GM12878 (cell line): ENCODE results near the gene PHKB.

ENCODE experiments used
- EP300 ChIP-seq, 2 experiments: fragments of 150-350 bp in 1 of 2; IDR thresholded peaks; 2 replicates each; pipeline ENCODE4 v1.6.1; 2011 to 2012; ENCODE audit warnings: low read depth in 2 of 2, low read length in 2 of 2, borderline replicate concordance in 1 of 2, improper control_type of control experiment in 1 of 2, inconsistent platforms in 1 of 2; ENCODE audit not compliant: control insufficient read depth in 1 of 2
- EZH2 ChIP-seq: IDR thresholded peaks from 2 replicates; pipeline ENCODE4 v1.6.1; 2012; ENCODE audit warnings: low read depth, mild to moderate bottlenecking, control low read depth, inconsistent platforms, low read length, borderline replicate concordance; ENCODE audit not compliant: control insufficient read depth
- POLR2A ChIP-seq: IDR thresholded peaks from 2 replicates; pipeline ENCODE4 v1.6.1; 2011; ENCODE audit warnings: low read depth, mild to moderate bottlenecking, low read length
- POLR2AphosphoS5 ChIP-seq: IDR thresholded peaks from 2 replicates; pipeline ENCODE4 v1.6.1; 2011; ENCODE audit warnings: mild to moderate bottlenecking, low read length, inconsistent platforms
- TAF1 ChIP-seq: IDR thresholded peaks from 2 replicates; pipeline ENCODE4 v1.6.1; 2011; ENCODE audit warnings: mild to moderate bottlenecking, low read depth, low read length, borderline replicate concordance
- WRNIP1 ChIP-seq: IDR thresholded peaks from 2 replicates; pipeline ENCODE4 v1.6.1; 2011; ENCODE audit warnings: low read depth, low read length, improper control_type of control experiment, borderline replicate concordance
- TF ChIP-seq, protein P1 (sequence below), 3 experiments: IDR thresholded peaks in 2 of 3; conservative IDR thresholded peaks in 1 of 3; 2 replicates each; pipeline ENCODE4 v1.5.1; 2011; ENCODE audit warnings: low read depth in 3 of 3, low read length in 3 of 3, mild to moderate bottlenecking in 3 of 3, control low read depth in 2 of 3, moderate library complexity in 2 of 3, inconsistent platforms in 1 of 3, mixed read lengths in 1 of 3; ENCODE audit not compliant: control insufficient read depth in 2 of 3, insufficient read depth in 1 of 3; ENCODE audit errors: extremely low read depth in 1 of 3
- TF ChIP-seq, protein P2 (sequence below): IDR thresholded peaks from 2 replicates; pipeline ENCODE4 v1.6.1; 2012; ENCODE audit warnings: low read depth, low read length, improper control_type of control experiment
- TF ChIP-seq, protein P3 (sequence below): fragments of 450-650 bp; IDR thresholded peaks from 2 replicates; pipeline ENCODE4 v1.6.1; 2017; ENCODE audit warnings: mild to moderate bottlenecking

DNA sequence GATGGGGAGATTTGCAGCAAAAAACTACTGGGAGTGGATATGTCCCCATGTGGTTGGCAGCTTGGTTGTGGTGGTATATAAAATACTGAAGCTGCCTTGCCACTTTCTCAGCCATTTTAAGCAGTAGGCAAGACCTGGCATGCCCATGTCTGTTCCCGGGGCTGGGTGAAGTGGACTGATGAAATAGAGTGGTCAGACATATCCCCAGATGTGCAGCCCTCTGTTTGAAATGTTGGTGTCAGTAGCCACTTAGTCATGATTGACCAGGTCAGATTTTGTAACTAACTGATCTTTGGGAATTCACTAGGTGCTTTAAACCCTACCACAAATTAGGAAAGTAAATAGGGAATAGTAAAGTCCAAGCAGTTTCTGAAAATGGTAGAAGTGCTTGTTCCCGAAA, 151.6 kb downstream of the PHKB start:
- TF ChIP-seq EZH2 (no peak), POLR2AphosphoS5 (no peak), WRNIP1 (no peak), POLR2A (no peak), EP300 (IDR thresholded peaks at IDR 0.05; ENCODE audit: borderline replicate concordance in 1 of 2, control insufficient read depth in 1 of 2, low read depth in 2 of 2, low read length in 2 of 2) (no peak), TAF1 (no peak)
- TF ChIP-seq, protein P1, sequence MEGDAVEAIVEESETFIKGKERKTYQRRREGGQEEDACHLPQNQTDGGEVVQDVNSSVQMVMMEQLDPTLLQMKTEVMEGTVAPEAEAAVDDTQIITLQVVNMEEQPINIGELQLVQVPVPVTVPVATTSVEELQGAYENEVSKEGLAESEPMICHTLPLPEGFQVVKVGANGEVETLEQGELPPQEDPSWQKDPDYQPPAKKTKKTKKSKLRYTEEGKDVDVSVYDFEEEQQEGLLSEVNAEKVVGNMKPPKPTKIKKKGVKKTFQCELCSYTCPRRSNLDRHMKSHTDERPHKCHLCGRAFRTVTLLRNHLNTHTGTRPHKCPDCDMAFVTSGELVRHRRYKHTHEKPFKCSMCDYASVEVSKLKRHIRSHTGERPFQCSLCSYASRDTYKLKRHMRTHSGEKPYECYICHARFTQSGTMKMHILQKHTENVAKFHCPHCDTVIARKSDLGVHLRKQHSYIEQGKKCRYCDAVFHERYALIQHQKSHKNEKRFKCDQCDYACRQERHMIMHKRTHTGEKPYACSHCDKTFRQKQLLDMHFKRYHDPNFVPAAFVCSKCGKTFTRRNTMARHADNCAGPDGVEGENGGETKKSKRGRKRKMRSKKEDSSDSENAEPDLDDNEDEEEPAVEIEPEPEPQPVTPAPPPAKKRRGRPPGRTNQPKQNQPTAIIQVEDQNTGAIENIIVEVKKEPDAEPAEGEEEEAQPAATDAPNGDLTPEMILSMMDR (IDR thresholded peaks at IDR 0.05 in 2 of 3, conservative IDR thresholded peaks at IDR 0.05 in 1 of 3; ENCODE audit: control insufficient read depth in 2 of 3, extremely low read depth in 1 of 3, insufficient read depth in 1 of 3, low read depth in 3 of 3, low read length in 3 of 3) = no peak
- TF ChIP-seq, protein P2, sequence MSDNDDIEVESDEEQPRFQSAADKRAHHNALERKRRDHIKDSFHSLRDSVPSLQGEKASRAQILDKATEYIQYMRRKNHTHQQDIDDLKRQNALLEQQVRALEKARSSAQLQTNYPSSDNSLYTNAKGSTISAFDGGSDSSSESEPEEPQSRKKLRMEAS = no peak
- TF ChIP-seq, protein P3, sequence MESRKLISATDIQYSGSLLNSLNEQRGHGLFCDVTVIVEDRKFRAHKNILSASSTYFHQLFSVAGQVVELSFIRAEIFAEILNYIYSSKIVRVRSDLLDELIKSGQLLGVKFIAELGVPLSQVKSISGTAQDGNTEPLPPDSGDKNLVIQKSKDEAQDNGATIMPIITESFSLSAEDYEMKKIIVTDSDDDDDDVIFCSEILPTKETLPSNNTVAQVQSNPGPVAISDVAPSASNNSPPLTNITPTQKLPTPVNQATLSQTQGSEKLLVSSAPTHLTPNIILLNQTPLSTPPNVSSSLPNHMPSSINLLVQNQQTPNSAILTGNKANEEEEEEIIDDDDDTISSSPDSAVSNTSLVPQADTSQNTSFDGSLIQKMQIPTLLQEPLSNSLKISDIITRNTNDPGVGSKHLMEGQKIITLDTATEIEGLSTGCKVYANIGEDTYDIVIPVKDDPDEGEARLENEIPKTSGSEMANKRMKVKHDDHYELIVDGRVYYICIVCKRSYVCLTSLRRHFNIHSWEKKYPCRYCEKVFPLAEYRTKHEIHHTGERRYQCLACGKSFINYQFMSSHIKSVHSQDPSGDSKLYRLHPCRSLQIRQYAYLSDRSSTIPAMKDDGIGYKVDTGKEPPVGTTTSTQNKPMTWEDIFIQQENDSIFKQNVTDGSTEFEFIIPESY = no peak
